OCI-LY1 (cell line): ENCODE data around the gene SLC27A4.

Experiments
- H2AFZ ChIP-seq: fragments of 200-600 bp; sonication (generic), shearing (Covaris generic); 2 replicates; pipeline ENCODE4 v1.6.0; 2014; ENCODE audit warnings: antibody characterized with exemption, mild to moderate bottlenecking, low read length
- H3F3A ChIP-seq: fragments of 200-600 bp; sonication (generic), shearing (Covaris generic); 2 replicates; pipeline ENCODE4 v1.6.0; 2014; ENCODE audit warnings: mild to moderate bottlenecking, antibody characterized with exemption, low read length, moderate library complexity; ENCODE audit not compliant: insufficient read depth
- H3K27ac ChIP-seq: fragments of 200-600 bp; sonication (generic); 2 replicates; pipeline ENCODE4 v1.5.1; 2014; ENCODE audit warnings: low read length, mixed run types, mild to moderate bottlenecking, low read depth; ENCODE audit not compliant: poor library complexity, severe bottlenecking
- H3K27me3 ChIP-seq: fragments of 200-600 bp; sonication (generic); 2 replicates; pipeline ENCODE4 v1.6.0; 2014; ENCODE audit warnings: antibody characterized with exemption, mild to moderate bottlenecking, low read length, moderate library complexity; ENCODE audit not compliant: insufficient read depth
- H3K36me3 ChIP-seq: fragments of 200-600 bp; sonication (generic); 2 replicates; pipeline ENCODE4 v1.6.1; 2014; ENCODE audit warnings: mild to moderate bottlenecking, antibody characterized with exemption, low read length, moderate library complexity, mixed read lengths; ENCODE audit not compliant: insufficient read depth
- H3K4me1 ChIP-seq: fragments of 200-600 bp; sonication (generic); 2 replicates; pipeline ENCODE4 v1.5.1; 2014; ENCODE audit warnings: mild to moderate bottlenecking, low read length, moderate library complexity; ENCODE audit not compliant: insufficient read depth, severe bottlenecking
- H3K4me2 ChIP-seq: fragments of 200-600 bp; sonication (generic), shearing (Covaris generic); 2 replicates; pipeline ENCODE4 v1.6.1; 2014; ENCODE audit warnings: low read length
- H3K4me3 ChIP-seq: fragments of 200-600 bp; sonication (generic); 2 replicates; pipeline ENCODE4 v1.5.1; 2014; ENCODE audit warnings: low read length, low read depth, mild to moderate bottlenecking, mixed read lengths; ENCODE audit not compliant: poor library complexity, severe bottlenecking
- H3K79me2 ChIP-seq: fragments of 200-600 bp; shearing (Covaris generic); 2 replicates; pipeline ENCODE4 v1.6.1; 2016; ENCODE audit warnings: mixed run types, low read length, mixed read lengths; ENCODE audit not compliant: insufficient read depth
- H3K9ac ChIP-seq: fragments of 200-600 bp; sonication (generic), shearing (Covaris generic); 2 replicates; pipeline ENCODE4 v1.6.1; 2014; ENCODE audit warnings: mild to moderate bottlenecking, low read length, mixed read lengths
- H3K9me2 ChIP-seq: fragments of 200-600 bp; sonication (generic), shearing (Covaris generic); 2 replicates; pipeline ENCODE4 v1.6.1; 2014; ENCODE audit warnings: low read depth, mild to moderate bottlenecking, low read length, mixed read lengths
- H3K9me3 ChIP-seq: fragments of 200-600 bp; shearing (Covaris generic); 2 replicates; pipeline ENCODE4 v1.6.1; 2014; ENCODE audit warnings: low read length, mixed read lengths
- H4K20me1 ChIP-seq: fragments of 200-600 bp; sonication (generic), shearing (Covaris generic); 2 replicates; pipeline ENCODE4 v1.6.0; 2016; ENCODE audit warnings: mild to moderate bottlenecking, low read length; ENCODE audit not compliant: insufficient read depth
- EZH2 ChIP-seq: fragments of 200-600 bp; sonication (generic), shearing (Covaris generic); IDR thresholded peaks from 2 replicates; pipeline ENCODE4 v1.8.0; 2017; ENCODE audit warnings: borderline replicate concordance, mixed run types, mild to moderate bottlenecking, antibody characterized with exemption, low read length, moderate library complexity, mixed read lengths
- TF ChIP-seq, protein P1 (sequence below): fragments of 200-600 bp; sonication (generic), shearing (Covaris generic); IDR thresholded peaks from 2 replicates; pipeline ENCODE4 v1.5.1; 2017; ENCODE audit warnings: mild to moderate bottlenecking, antibody characterized with exemption, low read length, moderate library complexity, mixed read lengths

SLC27A4 gene

DNA sequence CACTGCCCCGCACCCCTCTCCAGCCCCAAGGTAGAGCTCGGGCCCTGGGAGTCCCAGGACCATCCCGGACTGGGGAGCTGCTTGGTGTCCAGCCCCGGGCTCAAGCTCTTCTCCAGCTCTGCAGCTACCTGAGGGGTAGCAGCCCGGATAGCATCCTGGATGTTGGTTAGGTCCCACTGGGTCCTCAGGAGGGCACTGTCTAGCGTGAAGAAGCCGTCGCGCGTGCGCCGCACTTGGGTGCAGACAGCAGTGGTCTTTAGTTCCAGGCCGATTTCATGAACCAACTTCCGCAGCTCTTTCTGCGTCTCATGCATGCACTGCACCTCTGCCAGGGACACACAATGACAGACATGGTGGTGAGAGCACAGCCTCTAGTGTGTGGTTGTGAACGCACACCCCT lies 30.8 kb upstream of the SLC27A4 start:
- H3K79me2 ChIP-seq: no peaks in the 10 kb centered on the region
- peaks cover 48% of the 10 kb centered on the region for H3K36me3 ChIP-seq
- no peaks in the 10 kb centered on the region for H3K9me2 ChIP-seq
- no peak overlapping the region for H3K4me3 ChIP-seq
- H4K20me1 ChIP-seq: no peaks in the 10 kb centered on the region
- no peaks in the 10 kb centered on the region for H3F3A ChIP-seq
- H3K9me3 ChIP-seq: no peaks in the 10 kb centered on the region
- no peaks in the 10 kb centered on the region for H3K4me1 ChIP-seq
- H2AFZ ChIP-seq: no peak overlapping the region
- no peak overlapping the region for H3K27ac ChIP-seq
- no peak overlapping the region for H3K9ac ChIP-seq
- H3K27me3 ChIP-seq: no peaks in the 10 kb centered on the region
- TF ChIP-seq, protein P1, sequence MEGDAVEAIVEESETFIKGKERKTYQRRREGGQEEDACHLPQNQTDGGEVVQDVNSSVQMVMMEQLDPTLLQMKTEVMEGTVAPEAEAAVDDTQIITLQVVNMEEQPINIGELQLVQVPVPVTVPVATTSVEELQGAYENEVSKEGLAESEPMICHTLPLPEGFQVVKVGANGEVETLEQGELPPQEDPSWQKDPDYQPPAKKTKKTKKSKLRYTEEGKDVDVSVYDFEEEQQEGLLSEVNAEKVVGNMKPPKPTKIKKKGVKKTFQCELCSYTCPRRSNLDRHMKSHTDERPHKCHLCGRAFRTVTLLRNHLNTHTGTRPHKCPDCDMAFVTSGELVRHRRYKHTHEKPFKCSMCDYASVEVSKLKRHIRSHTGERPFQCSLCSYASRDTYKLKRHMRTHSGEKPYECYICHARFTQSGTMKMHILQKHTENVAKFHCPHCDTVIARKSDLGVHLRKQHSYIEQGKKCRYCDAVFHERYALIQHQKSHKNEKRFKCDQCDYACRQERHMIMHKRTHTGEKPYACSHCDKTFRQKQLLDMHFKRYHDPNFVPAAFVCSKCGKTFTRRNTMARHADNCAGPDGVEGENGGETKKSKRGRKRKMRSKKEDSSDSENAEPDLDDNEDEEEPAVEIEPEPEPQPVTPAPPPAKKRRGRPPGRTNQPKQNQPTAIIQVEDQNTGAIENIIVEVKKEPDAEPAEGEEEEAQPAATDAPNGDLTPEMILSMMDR: no peak
- TF ChIP-seq EZH2: no peak
- H3K4me2 ChIP-seq: no peak overlapping the region

DNA sequence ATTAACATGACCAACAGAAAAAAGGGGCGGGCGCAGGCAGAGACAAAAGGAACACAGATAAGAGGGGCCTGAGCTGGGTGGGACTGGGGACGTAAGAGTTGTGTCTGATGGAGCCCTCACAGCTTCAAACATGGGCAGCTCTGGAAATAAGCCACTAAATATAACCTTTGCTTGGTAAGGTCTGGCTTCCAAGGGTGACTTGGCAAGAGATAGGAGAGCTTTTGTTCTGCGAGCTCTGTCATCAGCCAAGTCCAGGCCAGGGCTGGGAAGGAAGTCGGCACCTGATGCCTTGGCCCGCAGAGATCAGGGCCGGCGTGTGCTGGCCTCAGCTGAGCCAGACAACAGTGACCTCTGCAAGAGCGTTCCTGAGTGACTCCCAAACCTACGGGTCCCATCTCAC lies 29.9 kb upstream of the SLC27A4 start:
- Histone ChIP-seq H3K36me3 (peaks cover 55% of the 10 kb centered on the region), H3K9ac (no peak overlapping the region), H3F3A (no peaks in the 10 kb centered on the region), H3K4me2 (no peak overlapping the region), H3K9me3 (no peaks in the 10 kb centered on the region), H3K27ac (no peak overlapping the region), H3K9me2 (no peaks in the 10 kb centered on the region), H3K27me3 (no peaks in the 10 kb centered on the region), H3K4me3 (no peak overlapping the region), H3K79me2 (no peaks in the 10 kb centered on the region), H4K20me1 (no peaks in the 10 kb centered on the region), H3K4me1 (no peaks in the 10 kb centered on the region), H2AFZ (no peak overlapping the region)
- TF ChIP-seq EZH2: no peak
- TF ChIP-seq, protein P1: no peak

DNA sequence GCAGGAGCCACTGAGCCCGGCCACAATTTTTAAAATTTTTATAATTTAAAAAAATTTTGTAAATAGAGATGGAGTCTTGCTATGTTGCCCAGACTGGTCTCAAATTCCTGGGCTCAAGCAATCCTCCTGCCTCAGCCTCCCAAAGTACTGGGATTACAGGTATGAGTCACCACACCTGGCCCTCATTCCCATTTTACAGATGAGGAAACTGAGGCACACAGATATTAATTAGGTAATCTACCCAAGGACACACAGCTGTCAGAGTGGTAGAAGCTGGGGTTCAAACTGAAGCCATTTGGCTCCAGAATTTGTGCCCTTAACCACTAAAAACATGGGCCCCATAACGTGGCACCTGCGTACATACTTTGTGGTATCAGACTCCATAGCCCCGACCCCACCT lies 25.6 kb upstream of the SLC27A4 start:
- Histone ChIP-seq H2AFZ (no peak overlapping the region), H3K4me1 (no peaks in the 10 kb centered on the region), H3K79me2 (no peaks in the 10 kb centered on the region), H4K20me1 (no peaks in the 10 kb centered on the region), H3K4me2 (no peak overlapping the region), H3K9me3 (no peaks in the 10 kb centered on the region), H3K36me3 (peaks cover 58% of the 10 kb centered on the region), H3K27me3 (no peaks in the 10 kb centered on the region), H3K9me2 (no peaks in the 10 kb centered on the region), H3K27ac (no peak overlapping the region), H3K4me3 (no peak overlapping the region), H3F3A (no peaks in the 10 kb centered on the region), H3K9ac (no peak overlapping the region)
- TF ChIP-seq EZH2: no peak
- TF ChIP-seq, protein P1: no peak
